NCI-H1694 treated with DMSO at 0.1 percent for 48 hours (cell line): ENCODE results near the gene PEX5L.

Experiments
- DNase-seq: peaks from one replicate; lab custom pipeline; 2025; lab: John Stamatoyannopoulos, UW

Gene PEX5L

DNA sequence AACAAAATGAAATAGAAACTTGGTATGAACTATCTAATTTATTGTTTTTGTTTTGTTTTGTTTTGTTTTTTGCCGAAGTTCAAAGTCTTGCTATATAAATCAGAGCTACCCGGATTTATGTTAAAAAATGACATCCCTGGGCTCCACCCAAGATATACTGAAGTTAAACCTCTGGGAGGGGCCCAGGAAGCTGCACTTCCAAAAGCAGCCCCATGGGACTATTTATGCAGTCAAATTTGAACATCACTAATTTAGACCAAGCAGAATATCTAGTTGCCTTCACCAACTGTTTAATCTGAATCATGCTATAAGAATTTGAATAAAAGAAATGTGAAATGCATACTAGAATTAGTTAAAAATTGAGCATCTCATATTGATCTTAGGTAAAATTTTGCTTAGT, 32.2 kb downstream of the PEX5L start:
- no peak for DNase-seq

DNA sequence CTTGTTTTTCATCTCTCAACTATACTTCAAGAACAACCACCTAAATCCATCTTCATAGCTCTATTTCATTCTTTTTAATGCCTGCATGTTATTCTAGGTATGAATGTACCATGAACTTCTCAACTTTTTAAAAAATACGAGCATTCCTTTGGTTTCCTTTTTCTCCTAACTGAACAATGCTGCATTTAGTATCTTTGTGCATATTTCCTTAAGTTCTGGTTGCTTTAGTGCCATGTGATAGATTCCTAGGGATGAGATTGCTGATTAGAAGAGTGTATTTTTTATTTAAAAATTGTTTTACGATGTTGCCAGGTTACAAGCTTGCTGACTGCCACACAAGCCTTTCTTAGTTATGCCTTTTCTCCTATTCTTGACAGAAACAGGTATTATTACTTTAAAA, 34.7 kb downstream of the PEX5L start:
- DNase-seq: no peak

DNA sequence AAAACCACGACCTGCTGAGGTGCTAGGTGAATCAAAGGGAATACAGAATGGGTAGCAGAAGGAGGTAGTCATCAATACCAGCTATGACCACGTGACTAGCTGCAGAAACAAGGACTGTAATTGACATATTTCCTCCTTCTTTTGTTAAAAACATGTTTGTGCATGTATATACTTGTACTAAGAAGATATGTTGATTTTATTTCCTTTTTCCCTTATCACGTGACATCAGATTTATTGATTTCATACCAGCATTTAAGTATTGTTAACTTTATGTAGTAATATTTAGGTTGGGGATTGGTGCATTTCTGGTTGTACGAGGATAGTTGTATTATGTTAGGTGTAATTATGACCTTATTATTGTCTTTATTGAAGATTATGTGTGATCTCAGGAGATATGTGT, 36.2 kb downstream of the PEX5L start:
- no peak for DNase-seq

DNA sequence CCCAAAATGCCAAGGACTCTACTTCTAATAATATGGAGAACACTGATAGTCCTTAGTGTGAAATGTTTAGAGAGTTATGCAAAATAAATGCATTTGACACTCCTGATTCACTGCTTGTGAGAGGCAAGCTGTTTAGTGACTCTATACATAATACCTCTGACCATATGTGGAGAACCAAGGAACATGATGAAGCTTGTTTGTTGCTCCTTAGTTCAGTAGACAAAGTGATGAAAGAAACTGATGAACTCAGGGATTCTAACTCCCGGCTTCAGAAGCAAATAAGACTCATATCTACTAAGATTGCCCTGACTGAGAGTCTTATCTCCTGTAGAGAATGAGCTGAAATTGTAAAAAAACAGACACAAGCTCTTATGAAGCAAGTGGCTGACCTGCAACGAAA, 41.3 kb downstream of the PEX5L start:
- no peak for DNase-seq

DNA sequence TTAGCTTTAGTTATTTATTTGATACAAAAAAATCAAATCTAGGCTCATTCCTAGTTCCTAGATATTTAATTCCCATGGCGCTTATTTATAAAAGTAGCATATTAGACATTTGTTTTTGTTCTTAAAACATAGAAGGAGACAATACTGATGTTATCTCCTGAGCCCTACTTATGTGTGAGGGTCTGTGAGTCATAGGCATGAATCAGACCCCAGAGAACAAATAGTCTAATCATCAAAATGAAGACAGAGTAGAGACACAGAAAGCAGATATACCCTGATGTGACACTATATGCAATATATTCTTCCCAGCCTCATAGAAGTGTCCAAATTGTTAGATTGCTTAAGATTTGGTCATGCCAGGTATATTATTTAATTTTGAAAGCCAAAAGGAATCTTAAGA, 44.9 kb downstream of the PEX5L start:
- no peak for DNase-seq

DNA sequence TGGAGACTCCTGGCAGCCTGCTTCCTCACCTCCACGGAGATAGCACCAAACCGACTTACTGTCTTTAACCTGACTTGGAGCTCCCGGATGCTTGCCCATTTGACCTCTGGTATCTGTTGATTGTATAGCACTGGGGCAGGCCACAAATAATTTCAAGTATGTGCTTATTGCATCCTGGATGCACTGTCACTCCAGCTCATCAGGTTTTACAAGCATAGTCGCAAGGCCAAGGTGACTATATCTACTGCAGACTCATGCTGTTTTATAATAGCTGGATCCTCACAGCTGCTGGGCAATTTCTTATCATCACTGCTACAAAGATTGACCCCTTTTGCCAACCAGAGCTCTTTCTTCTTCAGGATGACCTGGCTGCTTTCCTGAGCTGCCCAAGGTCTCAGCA, 45.6 kb downstream of the PEX5L start:
- DNase-seq: no peak

DNA sequence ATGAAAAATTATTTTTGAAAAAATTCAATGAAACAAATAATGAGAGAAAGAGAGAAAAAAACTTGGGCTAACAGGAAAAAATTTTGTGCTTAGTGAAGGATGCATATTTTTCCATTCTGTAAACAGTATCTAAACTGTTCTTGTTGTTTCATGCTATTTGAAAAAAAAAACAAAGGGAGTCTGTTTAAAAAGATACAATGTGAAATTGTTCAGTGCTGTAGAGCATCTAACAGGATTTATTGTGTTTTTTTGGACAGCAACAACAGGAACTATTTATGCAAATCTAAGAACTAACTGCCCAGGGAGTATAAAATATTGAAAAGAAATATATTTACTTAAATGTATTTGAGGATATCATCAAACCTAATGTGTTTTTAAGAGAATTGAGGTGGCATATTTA, 55.1 kb downstream of the PEX5L start:
- DNase-seq: no peak

DNA sequence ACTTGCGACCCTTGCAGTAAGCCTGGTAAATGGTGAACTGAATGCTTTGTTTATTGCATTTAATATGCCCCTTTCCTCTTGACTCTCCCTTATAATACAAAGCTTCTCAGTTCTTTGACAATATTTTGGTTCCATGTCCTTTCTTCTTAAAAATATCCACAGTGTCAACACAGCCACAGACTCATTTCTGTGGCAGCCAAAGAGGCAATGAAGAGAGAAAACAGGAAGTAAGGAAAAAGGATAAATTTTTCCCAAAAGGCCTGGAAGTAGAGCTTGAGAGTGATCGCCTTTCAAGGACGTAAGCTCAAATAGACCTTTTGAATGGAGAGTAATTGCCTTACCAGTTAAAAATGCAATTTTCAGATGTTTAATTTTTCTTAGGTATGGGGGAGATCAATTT, 59.4 kb downstream of the PEX5L start:
- no peak for DNase-seq

DNA sequence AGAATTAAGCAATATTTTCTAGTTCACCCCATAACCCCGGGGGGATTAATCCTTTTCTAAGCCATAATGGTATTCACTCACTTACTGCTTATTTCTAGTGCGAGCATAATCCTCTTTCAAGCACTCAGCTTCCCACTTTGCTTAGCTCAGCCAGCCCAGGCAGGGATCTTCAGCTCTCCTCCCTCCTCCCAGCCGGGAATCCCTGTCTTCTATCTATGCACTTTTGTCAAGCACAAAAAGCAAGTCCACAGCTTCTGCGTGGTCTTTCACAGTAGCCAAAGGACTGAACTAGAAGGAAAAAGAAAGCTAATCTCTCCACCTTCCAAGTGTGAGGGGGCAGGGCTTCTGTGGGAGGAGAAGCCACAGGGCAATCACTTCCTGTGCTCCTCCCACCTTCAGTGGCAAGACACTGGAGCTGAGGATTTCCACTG, 62.8 kb downstream of the PEX5L start:
- DNase-seq: no peak

DNA sequence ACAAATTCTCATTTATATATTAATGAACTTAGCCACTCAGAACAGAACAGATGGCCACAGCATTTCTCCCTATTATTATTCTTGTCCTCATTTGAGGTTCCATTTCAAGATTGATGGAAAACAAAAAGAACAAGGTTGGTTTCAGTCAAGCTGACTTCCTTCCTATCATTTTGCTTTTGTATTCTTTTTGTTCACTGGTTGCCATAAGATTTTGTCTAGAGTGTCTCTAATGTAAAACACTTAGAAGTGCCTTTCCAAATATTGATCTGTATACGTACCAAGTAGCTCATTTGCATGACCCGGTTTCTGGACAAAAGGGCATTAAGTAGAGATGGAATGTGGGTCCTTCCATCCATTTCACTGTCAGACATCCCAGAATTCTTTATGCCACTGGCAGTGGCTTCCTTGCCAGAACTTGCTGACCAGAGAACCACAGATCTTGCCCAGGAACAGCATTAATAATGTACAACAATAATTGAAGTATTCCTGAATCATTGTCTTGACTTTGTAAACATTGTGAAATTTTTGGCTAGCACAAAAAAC, 63.8 kb downstream of the PEX5L start:
- no peak for DNase-seq

DNA sequence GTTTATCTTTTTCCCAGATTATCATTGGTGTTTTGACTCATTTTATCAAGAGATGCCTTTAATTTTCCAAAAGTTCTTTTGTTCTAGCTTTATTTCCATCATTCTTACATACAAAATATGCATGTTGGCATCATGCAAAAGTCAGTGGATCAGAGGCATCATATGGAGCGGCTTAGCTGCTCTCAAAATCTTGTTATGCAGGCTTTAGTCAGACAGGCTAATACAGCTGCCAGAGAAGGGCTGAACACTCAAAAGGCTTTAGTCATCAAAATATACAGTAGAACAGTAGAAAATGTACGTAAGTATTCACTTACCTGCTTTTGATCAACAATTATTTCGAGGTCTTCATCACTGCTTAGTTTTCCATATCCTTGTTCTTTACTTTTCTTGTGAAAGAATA, 65.5 kb downstream of the PEX5L start:
- peak; percentile 12 for DNase-seq

DNA sequence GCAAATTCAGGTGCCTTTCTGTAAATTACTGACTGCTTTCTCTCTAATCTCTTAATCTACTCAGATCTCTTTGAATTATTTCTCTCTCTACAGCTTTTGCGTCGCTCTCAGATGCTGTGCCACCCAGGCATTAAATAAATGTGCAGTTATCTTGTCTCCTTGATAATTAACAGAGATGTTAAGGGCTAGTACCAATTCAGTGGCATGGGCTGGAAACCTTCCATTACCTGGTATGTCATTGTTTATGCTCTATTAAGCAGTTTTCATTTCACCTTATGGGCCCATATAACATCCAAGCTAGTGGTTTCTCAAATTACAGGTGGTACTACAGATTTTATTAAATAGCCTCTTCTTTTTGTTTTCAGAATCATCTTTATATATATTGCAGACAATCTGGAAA, 66.0 kb downstream of the PEX5L start:
- no peak for DNase-seq

DNA sequence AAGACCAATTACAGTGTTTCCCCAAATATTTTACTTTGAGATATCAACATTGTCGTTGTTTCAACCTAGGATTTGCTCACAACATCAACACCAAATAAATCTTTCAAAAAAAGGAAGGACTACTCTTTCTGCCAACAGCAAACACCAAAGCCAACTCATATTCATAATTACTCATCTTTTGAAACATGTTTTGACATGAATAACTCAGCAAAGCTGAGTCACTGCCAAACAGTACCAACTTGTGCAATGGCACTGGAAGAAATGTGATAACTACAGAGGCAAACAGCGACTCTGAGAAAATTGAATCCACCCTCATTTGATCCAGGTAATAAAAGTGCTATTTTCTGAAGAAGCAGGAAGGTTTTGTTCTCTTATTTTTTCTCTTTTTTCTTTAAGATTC, 67.2 kb downstream of the PEX5L start:
- peak; percentile 65 for DNase-seq

DNA sequence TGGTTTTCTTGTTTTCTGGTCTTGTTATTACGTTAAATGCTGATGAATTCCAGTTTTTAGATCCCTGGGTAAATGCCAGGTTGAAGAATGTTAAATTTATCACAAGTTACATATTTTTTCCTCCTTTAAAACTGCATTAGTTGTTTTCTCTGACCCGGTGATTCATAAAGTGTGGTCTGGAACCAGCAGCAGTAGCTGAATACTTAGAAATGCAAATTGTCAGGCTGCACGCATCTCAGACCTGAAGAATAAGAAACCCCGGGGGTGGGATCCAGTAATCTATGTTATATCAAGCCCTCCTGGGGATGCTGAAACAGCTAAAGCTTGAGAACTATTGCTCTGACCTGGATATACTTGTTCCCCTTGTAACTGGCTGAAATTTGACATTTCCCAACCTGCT, 69.1 kb downstream of the PEX5L start:
- no peak for DNase-seq

DNA sequence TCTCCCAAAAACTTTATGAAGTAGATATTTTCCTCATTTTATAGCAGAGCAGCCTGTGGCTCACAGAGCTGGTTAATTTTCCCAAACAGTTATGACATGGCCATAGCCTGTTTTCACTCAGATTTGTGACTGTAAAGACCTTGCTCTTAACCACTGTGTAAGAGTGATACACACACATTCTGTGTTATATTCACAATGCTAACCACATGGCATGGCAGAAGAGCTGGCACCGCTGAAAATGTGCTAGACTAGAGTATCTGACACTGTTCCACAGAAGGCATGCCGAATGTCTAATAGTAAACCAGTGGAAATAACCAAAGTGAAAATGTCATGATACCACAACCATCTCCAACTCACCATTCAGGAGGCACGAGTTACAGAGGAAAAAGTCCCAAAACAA, 71.8 kb downstream of the PEX5L start:
- DNase-seq: no peak

DNA sequence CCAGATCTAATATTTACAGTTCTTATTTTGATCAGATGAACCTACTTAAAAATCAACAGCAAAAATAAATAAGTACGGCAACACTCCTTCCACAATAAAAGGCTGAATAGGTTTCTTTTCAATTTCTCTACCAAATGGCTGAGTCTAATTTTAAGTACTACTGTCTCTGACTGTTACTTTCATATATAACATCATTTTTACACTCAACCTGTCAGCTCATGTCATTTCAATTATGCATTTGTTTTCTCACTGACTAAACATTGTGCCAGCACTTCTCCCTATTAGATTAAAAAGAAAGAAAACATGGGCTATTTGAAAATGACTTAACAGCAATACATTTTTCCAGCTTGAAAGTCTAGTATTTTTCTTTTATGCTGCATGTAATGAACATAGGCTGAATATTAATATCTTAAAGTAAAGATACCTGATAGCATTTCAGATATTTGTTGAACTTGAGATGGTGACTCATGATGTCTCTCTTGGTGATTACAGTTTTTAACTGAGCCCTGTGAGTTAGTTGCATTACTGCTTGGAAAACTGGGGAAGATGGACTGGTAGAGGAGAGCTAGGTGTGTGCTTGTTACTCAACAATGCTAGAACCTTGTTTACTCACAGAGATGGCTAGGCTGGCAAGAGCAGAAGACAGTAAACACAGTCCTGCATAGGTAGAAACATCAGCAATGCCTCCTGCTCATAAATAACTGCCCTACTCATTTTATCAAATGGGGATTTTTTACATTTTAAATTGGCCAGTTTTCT, 73.9 kb downstream of the PEX5L start:
- DNase-seq: no peak

DNA sequence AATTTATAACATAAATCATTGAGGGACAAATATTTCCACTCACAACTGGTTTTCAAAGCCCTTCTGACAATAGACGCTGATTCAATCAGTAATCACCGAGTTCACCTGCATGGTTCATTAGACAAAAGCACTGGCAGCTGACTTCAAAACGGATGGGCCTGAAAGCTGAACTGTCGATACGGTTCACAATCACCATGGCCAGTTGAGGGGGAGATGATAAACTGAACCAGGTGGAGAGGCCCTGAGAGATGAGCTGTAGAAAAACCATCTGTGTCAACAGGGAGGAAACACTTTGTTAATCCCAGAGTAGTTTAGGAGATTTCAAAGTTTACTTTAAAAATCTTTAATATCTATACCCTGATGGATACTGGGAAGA, 75.0 kb downstream of the PEX5L start:
- DNase-seq: no peak

DNA sequence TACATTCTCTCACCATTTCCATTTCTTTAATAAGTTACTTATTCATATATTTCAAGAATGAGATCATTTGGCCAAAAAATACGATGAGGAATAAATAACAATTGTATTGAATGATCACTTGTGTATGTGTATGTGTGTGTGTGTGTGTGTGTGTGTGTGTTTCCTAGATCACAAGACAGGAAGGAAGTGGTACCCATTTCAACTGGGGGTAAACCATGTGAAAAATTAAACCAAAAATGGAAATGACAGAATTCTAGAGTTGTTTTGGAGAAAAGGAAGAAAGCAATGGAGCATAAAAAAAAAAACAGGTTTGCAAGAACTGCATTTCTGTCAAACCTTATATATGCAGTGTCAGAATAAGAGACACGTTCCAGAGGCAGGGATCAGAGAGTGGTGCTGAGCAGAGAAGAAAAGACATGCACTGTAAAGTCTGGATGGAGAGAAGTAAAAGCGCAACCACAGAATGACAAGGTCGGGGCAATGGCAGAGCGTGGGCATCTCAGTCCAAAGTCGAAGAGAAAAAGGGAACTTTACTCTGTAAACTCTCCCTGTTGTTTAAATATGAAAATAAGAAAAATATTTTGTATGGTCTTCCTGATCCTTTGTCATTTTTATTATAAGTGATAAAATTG, 75.5 kb downstream of the PEX5L start:
- DNase-seq: no peak

DNA sequence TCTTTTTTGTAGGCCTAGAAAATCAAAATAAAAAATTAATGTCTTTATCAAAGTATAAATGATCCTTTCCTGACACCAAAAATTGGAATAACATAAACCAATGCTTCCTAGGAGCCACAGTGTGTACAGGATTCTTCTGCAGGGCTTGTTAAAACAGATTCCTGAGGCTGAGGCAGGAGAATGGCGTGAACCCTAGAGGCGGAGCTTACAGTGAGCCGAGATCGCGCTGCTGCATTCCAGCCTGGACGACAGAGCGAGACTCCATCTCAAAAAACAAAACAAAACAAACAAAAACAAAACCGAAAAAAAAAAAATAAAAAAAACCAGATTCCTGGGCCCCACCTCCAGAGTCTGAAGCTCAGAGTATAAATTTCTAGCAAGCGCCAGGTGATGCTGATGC, 78.0 kb downstream of the PEX5L start:
- no peak for DNase-seq

DNA sequence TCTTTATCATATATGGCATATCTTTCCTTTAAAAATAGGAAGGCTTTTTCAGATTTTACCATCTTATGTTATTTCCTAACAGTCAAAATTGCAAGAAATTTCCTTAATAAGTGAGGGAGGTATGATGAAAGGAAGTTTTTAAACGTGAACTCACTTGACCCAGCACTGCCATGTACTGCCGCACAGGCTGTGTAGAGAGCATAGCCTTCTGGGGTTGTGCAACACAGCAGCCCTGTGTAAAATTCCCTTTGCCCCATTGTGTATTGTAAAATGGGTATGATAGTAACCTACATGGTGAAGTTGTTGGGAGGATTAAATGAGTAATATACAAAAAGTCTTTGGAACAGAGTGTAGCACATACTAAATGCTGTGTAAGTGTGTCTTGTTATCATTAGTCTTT, 78.6 kb downstream of the PEX5L start:
- no peak for DNase-seq

DNA sequence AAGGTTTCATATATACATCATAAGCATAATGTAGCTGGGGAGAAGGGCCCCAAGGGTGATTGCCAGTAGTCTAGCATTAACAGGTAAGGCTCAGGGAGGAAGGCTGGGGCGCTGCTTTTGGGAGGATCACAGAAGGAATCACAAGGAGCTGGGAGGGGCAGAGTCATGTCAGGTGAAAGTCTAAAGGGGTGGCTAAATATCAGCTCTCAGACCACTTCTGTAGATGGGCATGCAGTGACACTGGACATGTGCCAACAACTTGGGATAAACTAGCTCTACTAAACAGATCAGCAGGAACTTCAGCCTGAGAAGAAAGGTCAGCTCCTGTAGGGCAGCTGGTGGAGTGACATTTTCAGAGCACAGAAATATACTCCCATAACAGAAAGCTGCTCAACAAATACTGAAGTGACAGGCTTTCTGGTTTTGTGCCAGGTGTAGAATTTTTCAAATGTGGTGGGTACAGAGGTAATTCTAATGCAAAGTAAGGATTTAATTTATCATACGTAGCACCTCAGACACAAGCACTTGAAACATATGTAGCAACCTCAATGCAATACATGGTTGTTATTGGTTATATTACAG, 79.4 kb downstream of the PEX5L start:
- no peak for DNase-seq

DNA sequence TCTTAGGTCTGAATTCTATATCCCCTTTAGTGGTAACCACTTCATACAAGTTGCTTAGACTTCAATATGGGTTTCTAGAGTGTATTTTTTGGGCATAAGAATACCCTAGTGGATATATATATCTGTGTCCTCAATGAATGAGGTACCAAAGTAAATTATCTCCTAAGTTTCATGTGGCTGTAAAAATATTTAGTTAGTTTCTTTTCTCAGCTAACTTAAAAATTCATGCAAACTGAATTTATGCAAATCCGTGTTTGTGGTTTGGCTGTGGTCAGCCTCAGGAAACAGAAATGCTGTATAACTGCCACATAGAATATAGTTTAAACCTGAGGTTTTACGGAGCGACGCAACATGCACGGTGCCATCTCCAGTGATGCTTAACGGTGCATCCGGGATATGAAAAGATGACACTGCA, 80.3 kb downstream of the PEX5L start:
- DNase-seq: no peak

DNA sequence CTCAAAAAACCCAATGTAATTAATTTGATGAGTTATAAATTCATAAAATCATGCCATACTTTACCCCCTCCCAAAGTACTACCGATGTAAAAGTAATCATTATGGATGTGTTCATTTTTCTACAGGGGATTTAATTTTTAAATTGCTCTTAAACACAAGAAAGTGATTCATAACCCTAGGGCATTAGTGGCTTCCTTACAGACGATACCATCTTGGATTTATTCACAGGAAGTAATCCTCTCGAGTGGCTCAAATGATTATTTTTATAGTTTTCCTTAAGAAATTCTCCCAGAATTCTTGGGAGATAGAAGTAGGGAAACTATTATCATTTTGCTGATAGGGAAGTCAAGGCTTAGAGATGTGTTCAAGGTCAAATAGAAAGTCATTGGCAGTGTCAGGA, 80.9 kb downstream of the PEX5L start:
- DNase-seq: no peak
